Esophagus squamous epithelium (tissue), 4 donors: ENCODE results near the gene MEN1.

Experiments
- CTCF ChIP-seq, 6 experiments: fragments of 450-650 bp in 4 of 6; fragments of 200-600 bp in 2 of 6; sonication (generic) in 2 of 6; IDR thresholded peaks; one replicate each; pipeline ENCODE4 v1.5.1; 2016 to 2019; ENCODE audit warnings: antibody characterized with exemption in 6 of 6, mild to moderate bottlenecking in 4 of 6, moderate library complexity in 4 of 6
- POLR2A ChIP-seq, 4 donors: fragments of 450-650 bp; IDR thresholded peaks; one replicate each; pipeline ENCODE4 v1.6.1; 2017; ENCODE audit warnings: antibody characterized with exemption in 4 of 4, mild to moderate bottlenecking in 4 of 4, moderate library complexity in 3 of 4

GRCh38 chr11:64839335-64839734 lies 29.0 kb upstream of the MEN1 start:
- no peak for TF ChIP-seq CTCF (IDR thresholded peaks at IDR 0.05)
- TF ChIP-seq POLR2A (IDR thresholded peaks at IDR 0.05) = no peak
